HuH-7.5 (cell line): ENCODE results near the gene KCNE4.
"Not testable (repeated sequence)": the region's sequence is repeated elsewhere in the genome, so short reads cannot be mapped to it uniquely, and the experiment has no call there.

Source experiments
- DNase-seq: peaks from one replicate; pipeline ENCODE4 v3.0.0; 2011; ENCODE audit warnings: low spot score

KCNE4 gene

GRCh38 chr2:223058952-223059716 is 7.1 kb downstream of the KCNE4 start:
- no peak for DNase-seq

DNA sequence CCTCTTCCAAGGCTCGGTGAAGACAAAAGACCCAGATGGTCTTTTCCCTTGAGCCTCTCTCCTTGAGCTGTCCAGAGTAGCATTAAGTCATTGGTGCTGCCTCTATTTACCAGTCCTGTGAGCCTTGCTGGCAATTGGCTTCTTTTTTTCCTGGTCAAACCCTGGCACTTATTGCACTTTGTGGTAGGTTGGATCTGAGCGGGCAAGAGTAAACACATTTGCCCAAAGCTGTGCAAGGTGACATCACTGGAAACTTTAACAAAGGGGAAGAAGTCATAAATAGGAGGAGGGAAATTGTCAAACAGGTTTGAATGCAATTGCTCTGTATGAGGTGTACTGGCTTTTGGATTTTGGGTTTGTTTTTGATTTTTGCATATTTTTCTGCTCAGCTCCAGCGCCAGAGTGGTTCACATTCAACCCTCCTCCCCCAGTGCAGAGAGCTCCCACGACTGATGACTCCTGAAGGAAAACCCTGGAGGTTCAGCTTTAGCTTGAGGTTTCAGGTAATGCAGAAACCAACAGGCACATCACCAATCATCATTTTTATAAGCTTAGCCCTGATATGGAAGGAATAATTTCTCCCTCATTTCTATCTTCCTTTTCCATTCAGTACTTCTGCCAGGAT is 8.3 kb downstream of the KCNE4 start:
- no peak for DNase-seq

GRCh38 chr2:223062396-223062795 is 10.4 kb downstream of the KCNE4 start:
- DNase-seq = no peak

DNA sequence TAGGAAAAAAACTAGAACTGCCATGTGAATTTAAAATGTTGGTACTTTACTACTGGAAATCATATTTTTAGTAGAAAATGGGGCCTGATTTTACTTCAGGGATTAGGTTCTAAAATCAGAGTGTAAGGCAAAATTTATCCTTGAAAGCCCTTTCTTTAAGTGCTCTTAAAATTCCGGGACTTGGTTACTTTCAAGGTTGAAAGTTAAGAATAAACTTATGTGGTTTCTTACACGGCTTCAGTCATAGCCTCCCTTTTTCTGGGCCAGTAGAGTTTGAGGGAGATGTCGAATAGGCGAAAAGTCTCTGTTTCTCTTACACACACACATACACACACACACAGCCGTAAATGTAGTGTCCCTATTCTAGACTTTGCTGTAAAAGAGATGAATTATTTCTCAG is 13.1 kb downstream of the KCNE4 start:
- no peak for DNase-seq

DNA sequence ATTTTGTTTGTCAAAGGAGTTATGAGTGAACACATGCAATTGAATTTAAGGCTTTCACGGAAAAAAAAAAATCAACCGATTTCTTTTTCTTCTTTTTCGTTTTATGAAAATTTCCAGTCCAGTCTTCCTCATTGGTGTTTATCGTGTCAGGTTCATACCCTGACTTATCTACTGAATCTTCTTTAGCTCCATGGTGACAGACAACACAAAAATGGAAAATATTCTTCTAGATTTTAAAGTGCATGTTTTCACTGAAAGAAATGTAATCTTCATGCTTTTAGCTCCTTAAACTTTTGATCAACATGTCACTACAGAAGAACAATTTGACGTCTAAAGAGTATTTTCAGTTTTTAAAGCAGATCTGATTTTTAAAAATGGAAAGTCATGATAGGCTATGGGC is 14.7 kb downstream of the KCNE4 start:
- DNase-seq = no peak

DNA sequence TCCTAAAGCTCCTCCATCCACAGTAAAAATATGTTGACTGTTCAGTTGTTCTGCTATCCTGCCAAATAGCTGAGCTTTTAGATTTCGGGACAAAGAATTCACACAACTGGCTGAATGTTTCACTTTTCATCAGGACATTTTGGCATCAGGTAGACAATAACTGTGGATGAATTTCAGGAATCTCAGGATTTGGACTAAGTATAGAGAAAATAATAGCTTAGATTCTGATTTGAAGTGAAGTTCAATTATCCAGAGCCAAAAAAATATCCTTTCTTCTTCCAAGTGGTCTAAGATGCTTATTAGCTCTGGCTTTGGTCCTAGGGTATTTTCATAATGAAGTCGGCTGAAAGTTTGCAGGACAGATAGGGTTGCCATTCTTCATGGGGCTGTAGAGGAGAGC is 16.1 kb downstream of the KCNE4 start:
- no peak for DNase-seq

GRCh38 chr2:223069465-223069864 is 17.5 kb downstream of the KCNE4 start:
- DNase-seq = no peak

DNA sequence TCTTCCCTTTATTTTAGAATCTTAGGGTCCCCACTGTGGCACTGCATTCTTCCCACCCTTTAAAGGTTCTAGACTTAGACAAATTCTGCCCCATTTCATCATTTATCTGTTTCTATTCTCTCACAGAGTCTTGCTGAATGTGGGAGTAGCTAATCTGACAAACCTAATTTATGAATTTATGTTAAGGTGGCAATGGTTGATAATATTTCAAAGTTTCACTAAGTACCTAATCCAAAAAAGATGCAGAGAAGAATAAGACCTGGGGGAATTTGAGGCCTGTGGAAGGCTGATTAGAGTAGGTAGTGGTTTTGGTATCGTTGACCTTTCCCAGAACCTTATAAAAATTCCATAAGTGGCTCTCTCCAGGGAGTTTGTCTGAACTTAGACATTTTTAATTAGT is 18.0 kb downstream of the KCNE4 start:
- DNase-seq = no peak

DNA sequence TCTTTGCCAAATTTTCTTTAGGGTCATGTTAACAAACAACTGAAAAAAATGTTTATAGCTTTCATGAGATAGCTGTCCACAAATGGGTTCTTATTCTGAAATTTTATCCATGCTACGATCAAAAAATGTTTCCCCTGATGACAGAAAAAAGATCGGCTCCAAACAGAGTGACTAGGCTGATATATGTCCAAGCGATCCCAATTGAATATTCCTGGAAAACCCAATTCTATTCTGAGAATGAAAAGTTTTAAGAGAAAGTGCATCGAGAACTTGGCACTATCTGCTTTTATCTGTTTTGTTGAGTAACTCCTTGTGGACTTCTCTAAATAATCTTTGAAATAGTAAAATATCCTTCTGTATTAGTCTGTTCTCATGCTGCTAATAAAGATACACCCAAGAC is 19.1 kb downstream of the KCNE4 start:
- DNase-seq = no peak

GRCh38 chr2:223072826-223073225 is 20.8 kb downstream of the KCNE4 start:
- no peak for DNase-seq

DNA sequence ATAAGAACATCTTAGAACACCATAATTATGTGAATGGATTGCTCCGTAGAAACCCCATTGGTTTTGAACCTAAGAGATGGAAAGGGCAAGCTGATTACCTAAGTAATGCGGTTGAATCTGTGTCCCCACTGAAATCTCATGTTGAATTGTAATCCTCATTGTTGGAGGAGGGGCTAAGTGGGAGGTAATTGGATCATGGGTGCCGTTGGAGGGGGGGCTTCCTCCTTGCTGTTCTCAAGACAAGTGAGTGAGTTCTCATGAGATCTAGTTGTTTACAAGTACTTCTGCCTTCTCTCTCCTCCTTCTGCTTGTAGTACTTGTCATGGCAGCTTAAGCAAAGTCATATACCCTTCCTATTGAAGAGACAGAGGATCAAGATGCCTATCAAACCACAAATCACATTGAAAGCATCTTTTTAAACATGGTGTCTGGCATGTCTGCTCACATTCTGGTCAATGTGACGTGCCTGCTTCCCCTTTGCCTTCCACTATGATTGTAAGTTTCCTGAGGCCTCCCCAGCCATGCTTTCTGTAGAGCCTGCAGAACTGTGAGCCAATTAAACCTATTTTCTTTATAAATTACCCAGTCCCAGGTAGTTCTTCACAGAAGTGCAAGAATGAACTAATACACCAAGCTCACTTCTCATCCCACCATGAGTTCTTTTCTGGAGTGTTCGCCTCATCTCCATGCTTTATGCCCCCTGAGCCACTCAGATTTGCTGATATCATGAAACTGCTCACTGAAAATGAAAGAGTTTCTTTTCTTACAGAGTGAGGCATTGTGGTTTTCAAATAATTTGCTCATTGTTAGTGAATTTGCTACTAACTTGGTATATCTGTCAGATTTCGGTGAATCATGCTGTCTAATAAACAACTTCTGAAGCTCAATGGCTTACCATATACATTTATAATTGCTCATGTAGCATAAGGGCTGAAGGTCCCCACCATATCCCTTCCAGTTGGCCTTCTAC is 23.6 kb downstream of the KCNE4 start:
- no peak for DNase-seq

GRCh38 chr2:223076573-223076972 is 24.6 kb downstream of the KCNE4 start:
- no peak for DNase-seq

- DNase-seq = no peak
Observed at GRCh38 chr2:223078482-223078881, 26.5 kb downstream of the KCNE4 start.

- DNase-seq = no peak
Observed at GRCh38 chr2:223079378-223079777, 27.4 kb downstream of the KCNE4 start.

- no peak for DNase-seq
Observed at GRCh38 chr2:223079925-223080324, 27.9 kb downstream of the KCNE4 start.

GRCh38 chr2:223080790-223081360 is 28.9 kb downstream of the KCNE4 start:
- DNase-seq = not testable (repeated sequence)

DNA sequence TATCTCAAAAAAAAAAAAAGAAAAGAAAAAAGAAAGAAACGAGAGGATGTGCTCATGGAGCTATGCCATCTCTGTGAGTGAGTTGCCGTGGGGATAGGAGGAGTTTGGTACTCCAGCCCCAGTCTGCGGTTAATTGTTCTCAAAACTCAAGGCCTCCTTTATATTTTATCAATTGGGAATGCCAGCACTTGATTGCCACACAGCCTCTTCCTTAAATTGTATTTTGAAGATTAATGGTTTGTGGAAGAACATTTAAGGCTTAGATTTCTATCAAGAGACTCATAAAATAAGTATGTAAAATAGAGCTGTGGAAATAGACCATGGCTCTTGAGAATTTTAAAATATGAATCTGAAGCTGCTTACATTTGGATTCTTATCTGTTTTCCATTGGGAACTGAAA is 29.8 kb downstream of the KCNE4 start:
- DNase-seq = no peak

DNA sequence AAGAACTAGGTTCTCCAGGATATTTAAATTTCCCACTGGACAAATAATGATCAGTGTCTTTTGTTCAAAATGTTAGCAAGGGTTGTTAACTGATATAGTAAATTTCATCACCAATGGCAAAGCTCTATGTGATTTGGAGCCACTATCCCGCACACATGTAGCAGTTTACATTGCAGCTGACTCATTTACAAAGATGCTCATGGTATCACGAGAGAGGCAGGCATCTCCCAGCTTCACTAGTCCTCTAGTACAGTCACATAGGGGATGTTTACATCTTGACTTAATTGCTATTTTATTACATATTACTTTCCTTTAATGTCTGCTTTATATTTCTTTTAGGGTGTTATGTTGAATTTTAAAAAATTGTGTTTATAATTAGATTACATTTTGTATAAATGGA is 30.7 kb downstream of the KCNE4 start:
- DNase-seq = no peak

- no peak for DNase-seq
Observed at GRCh38 chr2:223083402-223084070, 31.5 kb downstream of the KCNE4 start.

DNA sequence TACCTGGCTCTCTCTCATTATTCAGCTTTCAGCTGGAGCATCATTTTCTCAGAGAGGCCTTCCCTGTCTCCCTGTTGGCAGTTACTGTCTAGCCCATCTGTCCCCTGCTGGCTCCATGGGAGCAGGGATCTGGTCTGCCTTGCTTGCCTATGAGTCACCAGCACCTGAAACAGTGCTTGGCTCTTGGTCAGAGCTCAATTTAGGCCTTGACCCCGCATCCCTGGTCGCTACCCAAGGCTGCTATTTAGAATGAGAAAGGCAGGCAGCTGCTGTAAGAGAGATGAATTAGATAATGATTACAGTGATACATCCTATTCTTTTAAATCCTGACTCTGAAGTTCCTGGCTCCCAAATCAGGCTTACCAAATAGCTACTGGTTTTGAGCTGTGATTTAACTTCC is 32.9 kb downstream of the KCNE4 start:
- DNase-seq = no peak

DNA sequence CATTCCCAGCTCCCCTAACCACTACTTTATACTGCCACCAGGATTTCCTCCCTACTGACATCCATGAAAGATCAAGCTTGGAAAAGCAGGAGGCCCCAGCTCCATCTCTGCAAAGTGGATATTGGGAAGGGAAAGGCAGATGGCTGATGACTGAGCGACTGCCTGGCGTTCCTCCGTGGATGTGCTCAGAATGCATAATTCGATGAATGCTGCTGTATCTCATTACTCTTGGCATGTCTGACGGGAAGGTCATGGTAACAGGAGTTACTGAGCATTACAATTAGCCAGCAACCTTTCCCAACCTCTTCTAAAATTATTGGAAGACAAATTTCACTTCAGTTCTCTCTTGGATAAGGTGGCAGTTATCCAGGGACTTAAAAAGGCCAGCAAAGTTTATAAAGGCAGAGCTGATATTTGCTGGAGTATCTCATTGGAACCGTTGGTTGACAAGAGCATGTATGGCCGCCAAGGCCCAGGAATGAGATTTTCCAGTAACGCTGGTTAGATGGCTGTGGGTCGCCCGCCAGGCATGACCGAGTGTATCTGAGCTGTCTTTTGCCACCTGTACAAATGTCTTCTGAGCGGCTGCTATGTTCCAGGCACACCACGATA is 34.5 kb downstream of the KCNE4 start:
- no peak for DNase-seq
